HG03571 (cell line): ENCODE results near the gene TUBB2B.

Source experiments
- ATAC-seq: cut with Tn5 transposase; IDR thresholded peaks from one replicate; pipeline ENCODE4 v1.9.1; 2021; ENCODE audit not compliant: unreplicated experiment

The TUBB2B gene

DNA sequence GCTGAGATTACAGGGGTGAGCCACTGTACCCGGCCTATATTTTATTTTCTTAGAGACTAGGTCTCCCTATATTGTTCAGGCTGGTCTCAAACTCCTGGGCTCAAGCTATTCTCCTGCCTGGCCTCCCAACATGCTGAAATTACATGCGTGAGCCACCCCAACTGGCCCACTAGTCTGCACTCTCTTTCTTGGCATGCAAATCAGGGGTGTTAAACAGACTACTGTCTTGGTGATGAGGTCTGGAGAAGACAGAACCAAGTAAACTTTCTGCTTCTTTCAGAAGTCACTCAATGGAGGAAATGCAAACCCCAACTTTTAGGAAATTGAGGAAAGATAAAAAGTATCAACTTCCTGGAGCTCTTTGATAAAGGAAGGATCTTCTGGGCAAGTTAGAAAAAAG is 8.0 kb upstream of the TUBB2B start:
- no peak for ATAC-seq

DNA sequence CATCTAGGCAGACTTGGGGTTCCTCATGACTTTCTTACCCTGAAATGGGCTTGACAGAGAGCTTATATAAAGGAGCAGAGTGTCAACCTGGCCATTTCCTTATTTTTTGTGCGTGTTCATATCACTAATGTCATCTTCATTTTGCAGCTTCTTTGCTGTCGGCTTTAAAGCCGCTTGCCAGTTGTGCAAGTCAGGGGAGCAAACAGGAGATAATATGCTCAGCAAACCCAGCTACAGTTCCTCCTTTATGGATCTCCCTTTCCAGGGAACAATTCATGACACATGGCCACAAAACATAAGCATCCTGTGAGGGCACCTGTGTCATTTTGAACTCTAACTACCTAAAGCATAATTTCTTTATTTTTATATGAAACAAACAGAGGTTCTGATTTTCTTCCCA is 6.5 kb upstream of the TUBB2B start:
- no peak for ATAC-seq

DNA sequence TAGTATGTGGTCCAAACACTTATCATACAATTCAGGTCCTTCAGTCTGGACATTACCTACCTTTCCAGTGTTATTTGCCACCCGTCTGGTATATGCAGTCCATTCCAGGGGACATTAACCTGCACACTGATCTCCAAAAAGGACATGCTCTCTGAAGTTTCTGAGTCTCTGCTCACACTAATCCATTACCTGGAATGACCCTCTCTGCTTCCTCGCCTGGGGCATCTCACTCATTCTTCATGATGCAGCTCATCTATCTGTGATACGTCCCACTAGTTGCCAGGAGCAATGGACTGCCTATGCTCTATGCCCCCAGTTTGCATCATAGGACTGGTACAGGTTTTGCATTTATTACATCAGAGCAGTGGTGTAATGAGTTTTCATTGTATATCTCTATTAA is 5.9 kb upstream of the TUBB2B start:
- no peak for ATAC-seq

DNA sequence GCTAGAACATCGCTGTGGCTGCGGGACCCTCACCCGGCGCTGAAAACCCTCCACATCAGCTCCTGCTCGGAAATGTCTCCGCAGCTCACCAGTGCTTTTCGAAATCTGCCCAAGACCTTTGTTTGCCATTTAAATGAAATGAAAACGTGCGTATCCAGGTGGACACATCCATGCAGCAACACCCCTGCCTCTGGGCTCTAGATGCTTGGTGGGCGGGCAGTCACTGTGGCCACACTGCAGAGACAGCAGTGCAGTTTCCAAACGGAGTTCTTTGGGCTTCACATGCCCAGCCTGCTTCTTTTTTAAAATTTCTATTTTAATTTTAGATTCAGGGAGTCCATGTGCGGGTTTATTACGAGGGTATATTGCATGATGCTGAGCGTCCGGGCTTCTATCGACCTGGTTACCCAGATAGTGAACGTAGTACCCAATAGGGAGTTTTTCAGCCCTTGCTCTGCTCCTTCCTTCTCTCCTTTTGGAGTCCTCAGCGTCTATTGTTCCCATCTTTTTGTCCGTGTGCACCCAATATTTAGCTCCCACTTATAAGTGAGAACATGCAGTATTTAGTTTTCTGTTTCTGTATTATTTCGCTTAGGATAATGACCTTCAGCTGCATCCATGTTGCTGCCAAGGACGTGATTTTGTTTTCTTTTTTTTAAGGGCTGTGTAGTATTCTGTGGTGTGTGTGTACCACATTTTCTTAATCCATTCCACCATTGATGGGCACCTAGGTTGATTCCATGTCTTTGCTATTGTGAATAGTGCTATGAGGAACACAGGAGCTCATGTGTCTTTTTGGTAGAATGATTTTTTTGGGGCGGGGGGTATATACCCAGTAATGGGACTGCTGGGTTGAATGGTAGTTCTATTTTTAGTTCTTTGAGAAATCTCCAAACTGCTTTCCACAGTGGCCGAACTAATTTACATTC is 4.8 kb upstream of the TUBB2B start:
- ATAC-seq, result no peak

DNA sequence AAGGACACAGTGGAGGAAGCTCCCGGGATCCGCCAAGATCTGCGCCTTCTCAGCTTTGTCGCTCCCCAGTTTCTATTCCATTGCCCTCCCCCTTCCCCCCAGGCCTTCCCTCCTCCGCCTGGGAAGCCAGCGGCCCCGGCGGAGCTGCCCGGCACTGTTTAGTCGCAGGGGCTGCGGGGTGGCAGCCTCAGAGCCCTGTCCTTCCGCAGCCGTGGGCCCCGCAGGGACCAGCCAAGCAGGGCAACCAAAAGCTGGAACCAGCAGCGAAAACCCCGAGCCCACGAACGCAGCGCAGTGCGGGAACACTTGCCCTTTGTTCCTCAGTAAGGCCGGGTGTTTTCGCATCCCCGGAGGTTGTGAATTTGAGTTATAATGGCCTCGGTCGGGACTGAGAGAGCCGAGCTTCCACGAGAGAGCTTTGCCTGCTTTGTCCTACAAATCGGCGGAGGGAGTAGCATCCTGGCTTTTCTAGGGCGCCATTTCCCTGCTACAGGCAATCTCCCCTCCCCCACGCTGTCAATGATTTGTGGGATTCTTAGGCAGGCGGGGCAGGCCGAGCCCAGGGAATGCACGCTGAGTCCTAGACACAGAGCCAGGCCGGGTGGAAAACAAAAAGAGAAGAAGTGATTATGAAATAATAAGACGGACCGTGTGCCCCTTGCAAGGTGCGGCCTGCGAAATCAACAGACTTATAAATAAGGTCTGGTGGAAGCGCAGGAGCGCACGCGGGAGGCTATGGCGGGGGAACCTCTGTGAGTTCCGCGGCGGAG is 4.0 kb upstream of the TUBB2B start:
- no peak for ATAC-seq

DNA sequence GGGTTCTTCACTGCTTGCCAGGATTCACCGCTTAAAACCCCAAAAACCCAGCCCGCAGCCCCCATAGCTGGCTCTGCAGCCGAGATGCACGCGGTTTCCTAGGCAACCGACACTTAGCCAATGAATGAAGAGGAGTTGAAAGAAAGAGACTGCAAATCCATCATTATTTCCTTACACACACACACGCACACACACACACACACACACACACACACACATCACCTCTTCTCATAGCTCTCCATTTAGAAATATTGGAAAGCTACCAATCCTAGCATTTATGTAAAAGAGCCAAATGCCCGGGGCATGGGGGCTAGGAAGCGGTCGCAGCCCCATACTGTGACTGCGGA is 3.4 kb upstream of the TUBB2B start:
- ATAC-seq, result no peak

DNA sequence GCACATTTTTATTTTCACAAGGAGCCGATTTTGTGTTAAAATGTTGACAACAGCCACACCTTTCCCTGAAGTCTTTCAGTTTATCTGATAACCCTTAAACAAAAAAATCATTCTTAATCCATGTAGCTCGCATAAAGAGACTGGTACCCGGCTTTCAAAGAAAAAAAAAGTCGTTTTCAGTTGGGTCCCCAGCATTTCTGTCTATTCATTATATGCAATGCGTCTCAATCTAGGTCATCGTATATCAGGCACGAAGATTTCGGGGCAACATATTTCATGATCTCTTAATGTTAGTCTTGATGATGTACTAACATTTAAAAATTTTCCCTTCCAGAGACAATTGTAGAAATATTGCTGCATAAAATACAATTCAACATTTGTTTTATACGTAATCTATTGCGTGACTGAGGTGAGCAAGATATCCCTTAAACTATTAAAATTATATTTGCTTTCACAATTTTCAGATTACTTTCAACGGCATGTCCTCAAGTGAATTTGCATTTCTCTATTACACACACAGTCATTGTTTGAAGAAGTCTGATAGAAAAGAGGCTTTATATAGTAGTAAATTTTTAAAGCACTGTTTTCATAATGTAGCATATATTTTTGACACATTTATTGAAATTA is 2.9 kb upstream of the TUBB2B start:
- no peak for ATAC-seq

DNA sequence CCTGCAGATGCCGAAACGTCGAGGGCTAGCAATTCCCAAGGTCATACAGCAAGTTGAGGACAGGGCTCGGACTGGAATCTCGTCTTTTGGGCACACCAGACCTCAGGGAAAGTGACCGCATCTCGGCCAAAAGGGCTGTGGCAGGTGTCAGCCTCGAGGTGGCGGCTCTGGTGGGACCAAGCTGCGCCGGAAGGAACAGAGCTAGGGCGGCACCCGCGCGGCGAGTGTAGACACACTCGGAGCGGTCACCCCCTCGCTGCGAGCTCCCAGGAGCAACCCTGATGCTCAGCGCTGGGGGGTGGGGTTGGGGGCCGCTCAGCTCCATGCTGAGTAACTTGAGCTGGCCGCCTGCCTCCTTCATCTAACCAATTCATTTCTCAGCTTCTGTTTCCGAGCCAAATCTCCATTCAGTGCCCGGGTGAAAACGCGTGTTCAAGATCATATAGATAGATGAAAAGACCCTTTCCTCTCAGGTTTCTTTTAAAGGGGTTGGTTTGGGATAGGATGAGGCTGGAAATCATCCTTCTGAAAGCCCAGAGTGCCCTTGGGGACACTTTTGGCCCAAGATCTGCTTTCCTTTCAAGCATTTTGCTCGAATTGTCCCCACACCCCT is 2.2 kb upstream of the TUBB2B start:
- ATAC-seq, result no peak

DNA sequence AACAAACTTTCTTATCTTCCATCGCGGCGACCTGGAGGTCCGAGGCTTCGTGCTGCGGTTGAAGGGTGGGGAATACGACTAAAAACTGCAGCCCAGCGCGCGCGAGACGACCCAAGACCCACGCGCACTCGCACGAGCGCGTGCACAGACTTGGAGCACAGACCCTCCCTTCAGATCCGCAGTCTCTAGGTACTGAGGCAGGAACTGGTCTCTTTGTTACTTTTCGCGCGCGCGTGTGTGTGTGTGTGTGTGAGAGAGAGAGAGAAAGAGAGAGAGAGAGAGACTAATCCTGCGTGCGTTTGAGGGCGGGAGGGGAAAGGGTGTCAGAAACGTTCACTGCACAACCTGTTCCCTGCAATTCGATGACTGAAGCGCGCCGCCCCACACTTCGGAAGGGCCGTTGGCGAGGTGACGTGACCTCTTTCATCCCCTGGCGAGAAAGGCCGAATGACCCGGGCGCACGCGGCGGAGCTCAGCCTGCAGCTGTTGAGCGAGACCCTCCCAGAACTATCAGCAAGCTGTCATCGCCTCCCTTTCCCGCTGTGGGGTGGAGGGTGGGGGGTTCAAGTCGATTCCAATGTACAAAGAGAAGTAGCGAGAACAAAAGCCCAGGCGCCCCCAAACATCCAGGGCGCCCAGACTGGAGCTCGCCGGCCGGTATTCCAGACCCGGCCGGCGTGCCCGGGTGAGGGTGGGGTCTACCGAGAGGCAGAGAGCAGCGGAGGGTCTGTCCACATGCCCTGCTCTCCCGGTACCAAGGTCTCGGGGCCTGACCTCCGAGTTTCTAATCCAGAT is 1.5 kb upstream of the TUBB2B start:
- ATAC-seq, result no peak

DNA sequence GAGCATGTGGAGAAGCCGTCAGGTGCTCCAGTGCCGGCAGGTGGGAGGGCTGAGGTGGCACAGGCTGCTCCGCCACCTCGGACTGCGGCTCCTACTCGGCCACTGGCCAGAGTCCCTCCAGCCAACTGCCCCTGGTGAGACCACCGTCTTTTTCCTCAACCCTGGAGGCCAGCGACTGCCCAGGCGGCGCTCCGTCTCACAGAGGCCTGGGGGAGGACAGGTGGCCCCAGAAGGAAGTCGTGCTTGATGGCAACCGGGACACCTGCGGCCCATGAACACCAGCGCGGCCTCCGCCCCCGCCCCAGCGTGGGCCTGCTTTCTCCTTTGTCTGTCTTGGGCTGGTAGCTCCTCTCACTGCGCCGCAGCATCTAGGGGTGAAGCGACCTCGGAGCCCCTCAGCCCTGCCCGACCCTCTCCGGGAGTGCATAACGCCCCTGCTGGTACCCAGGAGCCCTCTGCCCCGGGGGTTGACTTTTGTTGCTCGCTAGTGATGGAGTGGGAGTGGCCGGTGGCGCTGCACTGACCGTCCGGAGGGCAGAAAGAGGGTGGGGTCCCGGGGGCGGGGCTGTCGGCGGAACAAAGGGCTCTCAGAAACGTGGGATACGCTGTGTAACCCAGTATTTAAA is 706 bp upstream of the TUBB2B start:
- no peak for ATAC-seq

DNA sequence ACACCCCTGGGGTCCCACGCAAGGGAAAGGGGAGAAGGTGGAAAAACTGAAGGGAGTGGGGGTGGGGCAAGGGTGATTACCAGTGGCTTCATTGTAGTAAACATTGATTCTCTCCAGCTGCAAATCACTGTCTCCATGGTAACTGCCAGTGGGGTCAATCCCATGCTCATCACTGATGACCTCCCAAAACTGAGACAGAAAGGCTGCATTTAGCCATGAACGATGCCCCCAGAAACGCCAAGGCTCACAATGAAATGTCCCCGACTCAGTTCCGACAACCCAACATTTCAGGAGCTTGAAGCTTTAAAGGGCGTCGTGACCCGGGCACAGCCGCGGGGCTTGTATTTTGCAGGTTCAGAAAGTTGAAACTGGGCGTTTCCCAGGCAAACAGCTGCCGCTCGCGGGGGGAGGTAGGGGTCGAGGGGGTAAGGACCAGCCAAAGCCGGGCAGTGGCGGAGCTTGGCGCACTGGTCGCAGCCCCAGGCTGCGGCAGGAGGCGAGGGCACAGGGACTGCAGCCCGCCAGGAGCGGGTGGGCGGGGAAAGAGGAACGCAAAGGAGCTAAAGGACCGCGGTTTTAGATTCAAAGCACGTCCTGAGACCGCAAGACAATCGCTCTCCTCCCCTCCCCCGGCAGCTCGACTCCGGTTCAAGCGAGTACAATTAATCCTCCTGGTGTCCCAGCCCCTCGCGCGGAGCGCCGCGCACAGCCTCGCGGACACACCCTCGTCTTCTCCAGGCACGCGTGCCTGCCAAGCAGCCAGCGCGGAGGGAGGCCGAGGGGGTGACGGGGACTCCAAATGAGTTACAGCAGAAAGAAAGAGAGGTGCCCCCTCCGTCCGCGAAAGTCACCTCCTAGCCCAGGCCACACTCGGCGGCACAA is 731 bp downstream of the TUBB2B start:
- no peak for ATAC-seq

DNA sequence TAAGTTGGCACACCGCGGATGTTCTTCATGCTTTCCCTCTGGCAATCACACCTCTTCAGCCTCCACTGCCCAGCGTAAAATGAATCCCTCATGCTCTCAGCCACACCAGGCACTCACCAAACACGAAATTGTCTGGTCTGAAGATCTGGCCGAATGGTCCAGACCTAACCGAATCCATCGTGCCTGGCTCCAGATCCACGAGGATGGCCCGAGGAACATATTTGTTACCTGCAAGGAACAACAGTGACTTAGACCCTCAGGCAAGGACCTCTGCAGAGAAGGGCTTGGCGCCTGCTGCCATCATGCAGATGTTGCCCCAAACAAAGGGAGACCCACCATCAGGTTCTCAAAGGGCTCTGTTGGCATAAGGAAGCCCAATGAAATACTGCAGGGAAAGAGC is 1.4 kb downstream of the TUBB2B start:
- no peak for ATAC-seq

DNA sequence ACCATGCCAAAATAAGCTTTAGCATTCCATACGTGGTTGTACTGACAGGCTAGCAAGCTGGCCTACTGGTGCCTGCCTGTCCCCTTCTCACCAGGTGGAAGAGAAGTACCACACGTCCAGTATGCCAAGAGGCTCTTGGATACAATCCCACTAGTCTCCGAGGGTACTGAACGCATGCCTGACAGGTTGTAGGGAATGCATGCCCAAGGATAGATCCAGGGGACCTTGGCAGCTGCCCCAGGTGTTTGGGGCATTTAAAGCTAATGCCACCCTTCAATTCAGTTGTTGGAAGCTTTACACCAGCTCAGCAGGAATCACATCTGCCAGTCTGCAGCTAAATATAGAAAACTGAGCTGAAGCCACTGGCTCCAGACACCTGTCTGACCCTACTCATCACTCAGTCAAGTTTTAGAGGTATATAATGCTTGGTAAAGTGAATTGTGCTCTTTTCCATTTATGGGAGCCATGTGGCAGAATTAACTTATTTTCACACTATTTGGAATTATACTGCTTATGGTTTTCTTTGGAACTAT is 4.9 kb downstream of the TUBB2B start:
- ATAC-seq, result no peak

DNA sequence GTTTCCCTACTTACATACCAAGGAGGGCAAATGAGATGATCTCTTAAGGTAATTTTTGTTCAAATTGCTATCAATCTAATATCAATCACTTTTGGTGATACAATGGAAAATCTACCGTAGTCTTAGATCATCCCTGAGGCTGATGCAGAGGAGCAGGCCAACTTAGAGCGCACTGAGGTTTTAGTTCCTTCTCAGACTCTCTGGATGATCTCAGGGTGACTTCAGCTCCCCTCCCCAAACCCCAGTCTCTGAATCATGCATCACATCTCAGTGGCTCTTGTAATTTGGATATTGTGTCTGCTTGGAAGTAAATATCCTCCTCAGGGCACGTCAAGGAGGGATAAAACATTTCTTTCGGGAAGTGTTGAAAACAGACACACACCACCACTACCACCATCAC is 5.9 kb downstream of the TUBB2B start:
- ATAC-seq, result no peak

DNA sequence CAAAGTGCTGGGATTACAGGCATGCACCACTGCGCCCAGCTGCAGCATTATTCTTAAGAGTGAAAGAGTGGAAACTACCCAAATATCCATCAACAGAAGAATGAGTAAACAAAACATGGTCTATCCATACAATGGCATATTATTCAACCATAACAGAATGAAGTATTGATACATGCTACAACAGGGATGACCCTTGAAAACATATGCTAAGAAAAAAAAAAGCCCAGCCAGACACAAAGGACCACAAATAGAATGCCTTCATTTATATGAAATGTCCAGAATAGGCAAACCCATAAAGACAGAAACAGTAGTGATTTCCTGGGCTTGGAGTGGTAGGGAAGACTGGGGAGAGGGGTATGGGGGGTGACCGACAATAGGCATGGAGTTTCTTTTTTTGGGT is 7.1 kb downstream of the TUBB2B start:
- no peak for ATAC-seq

DNA sequence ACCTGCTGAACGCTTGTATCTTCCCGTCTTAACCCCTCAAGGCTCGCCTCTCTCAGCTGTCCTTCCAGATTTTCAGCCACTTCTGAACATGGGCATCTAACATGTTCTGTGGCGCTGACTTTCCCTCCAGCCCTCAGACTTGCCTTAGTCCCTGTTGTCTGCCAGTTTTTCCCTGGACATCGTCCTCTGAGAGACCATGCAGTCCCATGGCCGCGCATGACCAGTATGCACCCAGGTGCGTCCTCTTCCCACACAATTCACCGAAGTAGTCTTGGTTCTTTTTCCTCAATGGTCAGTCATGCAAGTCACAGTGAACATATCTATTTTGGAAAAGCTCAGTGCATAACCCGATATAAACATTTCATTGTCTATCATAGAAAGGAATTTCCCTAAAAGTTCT is 9.2 kb downstream of the TUBB2B start:
- no peak for ATAC-seq

DNA sequence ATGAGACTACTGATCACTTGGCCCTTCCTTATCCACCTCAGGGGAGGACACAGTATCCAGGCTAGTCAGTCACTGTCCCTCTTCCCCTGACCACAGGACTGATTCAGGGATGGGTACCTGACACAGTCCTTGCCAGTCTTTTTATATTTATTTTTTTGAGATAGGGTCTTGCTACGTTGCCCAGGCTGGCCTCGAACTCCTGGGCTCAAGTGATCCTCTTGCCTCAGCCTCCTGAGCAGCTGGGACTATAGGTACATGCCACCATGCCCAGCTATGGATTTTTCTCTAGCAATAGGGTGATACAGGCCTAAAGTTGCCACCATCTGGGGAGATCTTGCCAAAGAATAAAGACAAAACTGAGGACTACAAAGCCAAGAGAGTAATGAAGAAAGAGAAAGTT is 10.2 kb downstream of the TUBB2B start:
- no peak for ATAC-seq

DNA sequence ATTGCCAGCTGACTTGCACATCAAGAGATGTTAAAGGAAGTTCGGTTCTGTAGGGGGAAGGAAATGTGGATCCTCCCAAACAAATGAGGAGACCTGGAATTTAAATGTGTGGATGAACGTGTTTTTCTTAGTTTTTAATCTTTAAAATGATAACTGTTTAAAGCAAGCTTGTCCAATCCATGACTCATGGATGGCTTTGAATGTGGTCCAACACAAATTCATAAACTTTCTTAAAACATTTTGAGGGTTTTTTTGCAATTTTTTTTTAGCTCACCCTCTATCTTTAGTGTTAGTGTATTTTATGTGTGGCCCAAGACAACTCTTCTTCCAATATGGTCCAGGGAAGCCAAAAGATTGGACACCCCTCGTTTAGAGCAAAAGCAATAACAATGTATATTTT is 12.6 kb downstream of the TUBB2B start:
- ATAC-seq, result no peak

DNA sequence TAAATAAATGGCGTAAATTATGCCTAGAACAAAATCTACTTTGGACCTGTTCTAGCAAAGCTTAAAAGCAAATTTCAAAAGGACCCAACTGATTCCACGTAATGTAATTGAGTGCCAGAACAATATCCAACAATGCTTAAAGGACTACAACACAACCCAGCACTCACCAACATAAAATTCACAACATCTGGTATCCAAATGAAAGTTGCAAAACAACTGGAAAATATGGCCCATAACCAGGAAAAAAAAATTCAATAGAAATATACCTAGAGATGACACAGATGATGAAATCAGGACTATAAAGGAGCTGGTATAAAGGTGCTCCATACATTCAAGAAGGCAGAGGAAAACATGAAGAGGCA is 14.1 kb downstream of the TUBB2B start:
- no peak for ATAC-seq
